OCI-LY1 (cell line): ENCODE results near the gene AUH.

Experiments
- H2AFZ ChIP-seq: fragments of 200-600 bp; sonication (generic), shearing (Covaris generic); 2 replicates; pipeline ENCODE4 v1.6.0; 2014; ENCODE audit warnings: antibody characterized with exemption, mild to moderate bottlenecking, low read length
- H3F3A ChIP-seq: fragments of 200-600 bp; sonication (generic), shearing (Covaris generic); 2 replicates; pipeline ENCODE4 v1.6.0; 2014; ENCODE audit warnings: mild to moderate bottlenecking, antibody characterized with exemption, low read length, moderate library complexity; ENCODE audit not compliant: insufficient read depth
- H3K27ac ChIP-seq: fragments of 200-600 bp; sonication (generic); 2 replicates; pipeline ENCODE4 v1.5.1; 2014; ENCODE audit warnings: low read length, mixed run types, mild to moderate bottlenecking, low read depth; ENCODE audit not compliant: poor library complexity, severe bottlenecking
- H3K27me3 ChIP-seq: fragments of 200-600 bp; sonication (generic); 2 replicates; pipeline ENCODE4 v1.6.0; 2014; ENCODE audit warnings: antibody characterized with exemption, mild to moderate bottlenecking, low read length, moderate library complexity; ENCODE audit not compliant: insufficient read depth
- H3K36me3 ChIP-seq: fragments of 200-600 bp; sonication (generic); 2 replicates; pipeline ENCODE4 v1.6.1; 2014; ENCODE audit warnings: mild to moderate bottlenecking, antibody characterized with exemption, low read length, moderate library complexity, mixed read lengths; ENCODE audit not compliant: insufficient read depth
- H3K4me1 ChIP-seq: fragments of 200-600 bp; sonication (generic); 2 replicates; pipeline ENCODE4 v1.5.1; 2014; ENCODE audit warnings: mild to moderate bottlenecking, low read length, moderate library complexity; ENCODE audit not compliant: insufficient read depth, severe bottlenecking
- H3K4me2 ChIP-seq: fragments of 200-600 bp; sonication (generic), shearing (Covaris generic); 2 replicates; pipeline ENCODE4 v1.6.1; 2014; ENCODE audit warnings: low read length
- H3K4me3 ChIP-seq: fragments of 200-600 bp; sonication (generic); 2 replicates; pipeline ENCODE4 v1.5.1; 2014; ENCODE audit warnings: low read length, low read depth, mild to moderate bottlenecking, mixed read lengths; ENCODE audit not compliant: poor library complexity, severe bottlenecking
- H3K79me2 ChIP-seq: fragments of 200-600 bp; shearing (Covaris generic); 2 replicates; pipeline ENCODE4 v1.6.1; 2016; ENCODE audit warnings: mixed run types, low read length, mixed read lengths; ENCODE audit not compliant: insufficient read depth
- H3K9ac ChIP-seq: fragments of 200-600 bp; sonication (generic), shearing (Covaris generic); 2 replicates; pipeline ENCODE4 v1.6.1; 2014; ENCODE audit warnings: mild to moderate bottlenecking, low read length, mixed read lengths
- H3K9me2 ChIP-seq: fragments of 200-600 bp; sonication (generic), shearing (Covaris generic); 2 replicates; pipeline ENCODE4 v1.6.1; 2014; ENCODE audit warnings: low read depth, mild to moderate bottlenecking, low read length, mixed read lengths
- H3K9me3 ChIP-seq: fragments of 200-600 bp; shearing (Covaris generic); 2 replicates; pipeline ENCODE4 v1.6.1; 2014; ENCODE audit warnings: low read length, mixed read lengths
- H4K20me1 ChIP-seq: fragments of 200-600 bp; sonication (generic), shearing (Covaris generic); 2 replicates; pipeline ENCODE4 v1.6.0; 2016; ENCODE audit warnings: mild to moderate bottlenecking, low read length; ENCODE audit not compliant: insufficient read depth
- EZH2 ChIP-seq: fragments of 200-600 bp; sonication (generic), shearing (Covaris generic); IDR thresholded peaks from 2 replicates; pipeline ENCODE4 v1.8.0; 2017; ENCODE audit warnings: borderline replicate concordance, mixed run types, mild to moderate bottlenecking, antibody characterized with exemption, low read length, moderate library complexity, mixed read lengths
- TF ChIP-seq, protein P1 (sequence below): fragments of 200-600 bp; sonication (generic), shearing (Covaris generic); IDR thresholded peaks from 2 replicates; pipeline ENCODE4 v1.5.1; 2017; ENCODE audit warnings: mild to moderate bottlenecking, antibody characterized with exemption, low read length, moderate library complexity, mixed read lengths

AUH gene

GRCh38 chr9:91178281-91179236 lies 183.2 kb downstream of the AUH start:
- Histone ChIP-seq H3K9me3 (no peaks in the 10 kb centered on the region), H3K79me2 (no peaks in the 10 kb centered on the region), H3K27ac (no peak overlapping the region), H3K36me3 (no peaks in the 10 kb centered on the region), H3K4me1 (no peaks in the 10 kb centered on the region), H3K4me3 (no peak overlapping the region), H3K4me2 (no peak overlapping the region), H4K20me1 (no peaks in the 10 kb centered on the region), H3K9ac (no peak overlapping the region), H3F3A (no peaks in the 10 kb centered on the region), H2AFZ (no peak overlapping the region), H3K9me2 (no peaks in the 10 kb centered on the region), H3K27me3 (no peaks in the 10 kb centered on the region)
- TF ChIP-seq EZH2 = no peak
- TF ChIP-seq, protein P1, sequence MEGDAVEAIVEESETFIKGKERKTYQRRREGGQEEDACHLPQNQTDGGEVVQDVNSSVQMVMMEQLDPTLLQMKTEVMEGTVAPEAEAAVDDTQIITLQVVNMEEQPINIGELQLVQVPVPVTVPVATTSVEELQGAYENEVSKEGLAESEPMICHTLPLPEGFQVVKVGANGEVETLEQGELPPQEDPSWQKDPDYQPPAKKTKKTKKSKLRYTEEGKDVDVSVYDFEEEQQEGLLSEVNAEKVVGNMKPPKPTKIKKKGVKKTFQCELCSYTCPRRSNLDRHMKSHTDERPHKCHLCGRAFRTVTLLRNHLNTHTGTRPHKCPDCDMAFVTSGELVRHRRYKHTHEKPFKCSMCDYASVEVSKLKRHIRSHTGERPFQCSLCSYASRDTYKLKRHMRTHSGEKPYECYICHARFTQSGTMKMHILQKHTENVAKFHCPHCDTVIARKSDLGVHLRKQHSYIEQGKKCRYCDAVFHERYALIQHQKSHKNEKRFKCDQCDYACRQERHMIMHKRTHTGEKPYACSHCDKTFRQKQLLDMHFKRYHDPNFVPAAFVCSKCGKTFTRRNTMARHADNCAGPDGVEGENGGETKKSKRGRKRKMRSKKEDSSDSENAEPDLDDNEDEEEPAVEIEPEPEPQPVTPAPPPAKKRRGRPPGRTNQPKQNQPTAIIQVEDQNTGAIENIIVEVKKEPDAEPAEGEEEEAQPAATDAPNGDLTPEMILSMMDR = no peak

GRCh38 chr9:91177661-91178280 lies 183.9 kb downstream of the AUH start:
- no peaks in the 10 kb centered on the region for H3K9me3 ChIP-seq
- no peak overlapping the region for H3K27ac ChIP-seq
- H3K4me3 ChIP-seq = no peak overlapping the region
- TF ChIP-seq EZH2 = no peak
- TF ChIP-seq, protein P1 = no peak
- H3F3A ChIP-seq = no peaks in the 10 kb centered on the region
- H3K4me1 ChIP-seq = no peaks in the 10 kb centered on the region
- H3K4me2 ChIP-seq = no peak overlapping the region
- H3K9ac ChIP-seq = no peak overlapping the region
- no peaks in the 10 kb centered on the region for H4K20me1 ChIP-seq
- no peaks in the 10 kb centered on the region for H3K9me2 ChIP-seq
- H2AFZ ChIP-seq = no peak overlapping the region
- H3K79me2 ChIP-seq = no peaks in the 10 kb centered on the region
- no peaks in the 10 kb centered on the region for H3K27me3 ChIP-seq
- no peaks in the 10 kb centered on the region for H3K36me3 ChIP-seq

- no peak for TF ChIP-seq EZH2
- TF ChIP-seq, protein P1 = no peak
- H3F3A ChIP-seq = no peaks in the 10 kb centered on the region
- H4K20me1 ChIP-seq = no peaks in the 10 kb centered on the region
- H3K36me3 ChIP-seq = no peaks in the 10 kb centered on the region
- no peaks in the 10 kb centered on the region for H3K4me1 ChIP-seq
- H3K79me2 ChIP-seq = no peaks in the 10 kb centered on the region
- H3K4me3 ChIP-seq = no peak overlapping the region
- 0 out of 2 replicates have a peak, but pooled peaks cover under 1% of the 10 kb centered on the region for H3K9me3 ChIP-seq
- H3K9me2 ChIP-seq = no peaks in the 10 kb centered on the region
- no peak overlapping the region for H2AFZ ChIP-seq
- H3K27me3 ChIP-seq = no peaks in the 10 kb centered on the region
- no peak overlapping the region for H3K4me2 ChIP-seq
- no peak overlapping the region for H3K27ac ChIP-seq
- no peak overlapping the region for H3K9ac ChIP-seq
Measured at GRCh38 chr9:91177081-91177480, 184.6 kb downstream of the AUH start.
